ENCODE measurements around the gene GMFB. TPM values are rescaled to one million over a fixed set of nuclear protein-coding genes. Genes with fewer than 3 reads are reported as not detected.

The GMFB gene
- polyA plus RNA-seq, 1 experiment, result 49.2 TPM

DNA sequence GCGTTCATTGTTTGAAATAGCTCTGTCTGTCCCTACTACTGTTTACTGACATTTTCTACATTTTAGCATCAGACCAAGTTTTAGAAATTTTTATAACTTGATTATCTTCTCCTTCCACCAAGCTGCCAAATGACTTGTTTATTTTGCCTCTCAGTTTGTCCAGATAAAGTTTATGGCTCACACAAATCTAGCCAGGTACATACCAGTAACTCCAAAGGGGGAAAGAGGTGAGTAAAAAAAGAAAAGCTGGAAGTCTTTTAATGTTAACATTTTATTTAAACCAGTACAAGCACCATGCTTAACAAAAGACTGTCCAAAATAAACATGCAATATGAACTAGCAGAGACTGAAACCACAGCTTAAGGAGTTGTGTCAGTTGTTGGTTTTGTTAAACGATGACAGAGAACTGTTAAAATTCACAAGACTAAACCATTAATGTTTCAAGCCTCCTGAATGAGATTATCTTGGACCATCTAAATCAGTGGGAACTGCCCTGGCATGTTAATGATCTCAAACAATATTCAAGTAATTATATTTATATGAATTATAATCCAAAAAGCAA, 14.5 kb downstream of the GMFB start:
- TF ChIP-seq, protein P1, sequence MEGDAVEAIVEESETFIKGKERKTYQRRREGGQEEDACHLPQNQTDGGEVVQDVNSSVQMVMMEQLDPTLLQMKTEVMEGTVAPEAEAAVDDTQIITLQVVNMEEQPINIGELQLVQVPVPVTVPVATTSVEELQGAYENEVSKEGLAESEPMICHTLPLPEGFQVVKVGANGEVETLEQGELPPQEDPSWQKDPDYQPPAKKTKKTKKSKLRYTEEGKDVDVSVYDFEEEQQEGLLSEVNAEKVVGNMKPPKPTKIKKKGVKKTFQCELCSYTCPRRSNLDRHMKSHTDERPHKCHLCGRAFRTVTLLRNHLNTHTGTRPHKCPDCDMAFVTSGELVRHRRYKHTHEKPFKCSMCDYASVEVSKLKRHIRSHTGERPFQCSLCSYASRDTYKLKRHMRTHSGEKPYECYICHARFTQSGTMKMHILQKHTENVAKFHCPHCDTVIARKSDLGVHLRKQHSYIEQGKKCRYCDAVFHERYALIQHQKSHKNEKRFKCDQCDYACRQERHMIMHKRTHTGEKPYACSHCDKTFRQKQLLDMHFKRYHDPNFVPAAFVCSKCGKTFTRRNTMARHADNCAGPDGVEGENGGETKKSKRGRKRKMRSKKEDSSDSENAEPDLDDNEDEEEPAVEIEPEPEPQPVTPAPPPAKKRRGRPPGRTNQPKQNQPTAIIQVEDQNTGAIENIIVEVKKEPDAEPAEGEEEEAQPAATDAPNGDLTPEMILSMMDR (IDR thresholded peaks at IDR 0.05; ENCODE audit: low read depth, low read length), result no peak
- Histone ChIP-seq H3K27ac (ENCODE audit: low read depth, low read length) (no peak overlapping the region), H3K9me3 (ENCODE audit: control insufficient read depth, insufficient read depth, low read length) (no peaks in the 10 kb centered on the region), H3K4me3 (ENCODE audit: low read depth, low read length) (no peak overlapping the region), H3K27me3 (ENCODE audit: control insufficient read depth, insufficient read depth, low read length) (no peaks in the 10 kb centered on the region)
- DNase-seq (ENCODE audit: low read depth, low spot score), result no peak
- CTCF ChIA-PET, result interaction anchor here (0.6 to 1.0 kb wide), 2 partner anchors 19 to 35 kb away, joined by 3 to 4 read pairs; partner anchors contain the start of gene CGRRF1
- POLR2A ChIA-PET, result interaction anchor here (2.5 kb wide), 1 partner anchor 14 kb away, joined by 7 read pairs; no protein-coding TSS in a partner anchor

DNA sequence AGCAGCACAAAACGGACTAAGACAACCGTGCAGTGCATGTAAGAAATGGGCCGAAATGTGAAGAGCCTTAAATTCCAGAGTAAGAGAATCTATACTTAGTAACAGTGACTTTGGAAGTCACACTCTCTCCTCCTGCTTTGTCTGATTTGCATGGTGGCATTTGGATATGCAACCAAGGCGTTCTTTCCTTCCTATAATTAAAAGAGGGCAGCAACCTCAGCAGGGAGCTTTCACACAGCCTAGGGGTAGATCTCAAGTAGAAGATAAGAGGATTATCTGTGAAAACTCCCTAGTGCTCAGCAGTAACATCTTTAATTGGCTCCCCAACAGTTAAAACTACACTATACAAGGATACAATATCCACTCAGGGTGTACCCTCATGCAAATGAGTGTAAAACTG, 16.5 kb downstream of the GMFB start:
- Histone ChIP-seq H3K27ac (ENCODE audit: low read depth, low read length) (no peak overlapping the region), H3K4me3 (ENCODE audit: low read depth, low read length) (no peak overlapping the region), H3K27me3 (ENCODE audit: control insufficient read depth, insufficient read depth, low read length) (no peaks in the 10 kb centered on the region), H3K9me3 (ENCODE audit: control insufficient read depth, insufficient read depth, low read length) (no peaks in the 10 kb centered on the region)
- POLR2A ChIA-PET, result no interaction called here
- no peak for DNase-seq (ENCODE audit: low read depth, low spot score)
- TF ChIP-seq, protein P1 (IDR thresholded peaks at IDR 0.05; ENCODE audit: low read depth, low read length), result no peak
- CTCF ChIA-PET, result no interaction called here

DNA sequence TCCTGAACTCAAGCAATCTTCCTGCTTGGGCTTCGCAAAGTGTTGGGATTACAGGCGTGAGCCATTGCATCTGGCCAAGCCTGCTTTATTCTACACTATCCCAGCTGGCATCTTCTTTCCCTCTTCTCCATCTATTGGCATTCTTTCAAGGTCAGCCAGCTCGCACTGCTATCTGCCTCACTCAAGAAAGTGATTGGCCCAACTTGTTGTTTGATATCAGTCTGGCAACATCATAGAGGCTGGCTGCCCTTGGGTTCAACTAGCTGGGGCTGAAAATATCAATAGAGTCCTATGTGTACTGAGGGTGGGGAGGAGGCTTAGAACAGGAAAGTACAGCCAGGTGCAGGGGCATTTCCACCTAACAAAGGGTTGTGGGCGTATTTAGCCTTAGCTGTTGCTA, 17.1 kb downstream of the GMFB start:
- Histone ChIP-seq H3K4me3 (ENCODE audit: low read depth, low read length) (no peak overlapping the region), H3K27ac (ENCODE audit: low read depth, low read length) (no peak overlapping the region), H3K9me3 (ENCODE audit: control insufficient read depth, insufficient read depth, low read length) (peaks cover 2% of the 10 kb centered on the region; the same call in 1 of the 2 replicates), H3K27me3 (ENCODE audit: control insufficient read depth, insufficient read depth, low read length) (no peaks in the 10 kb centered on the region)
- TF ChIP-seq, protein P1 (IDR thresholded peaks at IDR 0.05; ENCODE audit: low read depth, low read length), result no peak
- ChIA-PET CTCF (interaction anchor here (1.1 kb wide), 1 partner anchor 302 kb away, joined by 3 read pairs; no protein-coding TSS in a partner anchor), POLR2A (interaction anchor here (0.5 kb wide), 1 partner anchor 20 kb away, joined by 9 read pairs; no protein-coding TSS in a partner anchor)
- DNase-seq (ENCODE audit: low read depth, low spot score), result no peak

DNA sequence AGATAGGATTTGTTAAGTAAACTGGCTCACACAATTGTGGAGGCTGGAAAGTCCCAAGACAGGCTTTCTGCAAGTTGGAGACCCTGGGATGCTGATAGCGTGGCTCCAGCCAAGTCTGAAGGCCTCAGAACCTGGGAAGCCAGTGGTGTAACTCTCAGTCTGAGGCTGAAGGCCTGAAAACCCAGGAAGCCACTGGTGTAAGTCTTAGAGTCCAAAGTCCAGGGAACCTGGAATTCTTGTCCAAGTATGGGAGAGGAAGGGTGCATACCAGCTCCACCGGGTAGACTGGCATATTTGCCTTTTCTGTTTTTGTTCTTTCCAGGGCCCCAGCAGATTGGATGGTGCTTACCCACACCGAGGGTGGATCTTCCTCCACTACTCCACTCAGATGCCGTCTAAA, 18.1 kb downstream of the GMFB start:
- CTCF ChIA-PET, result no interaction called here
- TF ChIP-seq, protein P1 (IDR thresholded peaks at IDR 0.05; ENCODE audit: low read depth, low read length), result no peak
- H3K4me3 ChIP-seq (ENCODE audit: low read depth, low read length), result no peak overlapping the region
- POLR2A ChIA-PET, result no interaction called here
- peaks cover 2% of the 10 kb centered on the region; the same call in 1 of the 2 replicates for H3K9me3 ChIP-seq (ENCODE audit: control insufficient read depth, insufficient read depth, low read length)
- DNase-seq (ENCODE audit: low read depth, low spot score), result no peak
- H3K27me3 ChIP-seq (ENCODE audit: control insufficient read depth, insufficient read depth, low read length), result no peaks in the 10 kb centered on the region
- H3K27ac ChIP-seq (ENCODE audit: low read depth, low read length), result no peak overlapping the region

DNA sequence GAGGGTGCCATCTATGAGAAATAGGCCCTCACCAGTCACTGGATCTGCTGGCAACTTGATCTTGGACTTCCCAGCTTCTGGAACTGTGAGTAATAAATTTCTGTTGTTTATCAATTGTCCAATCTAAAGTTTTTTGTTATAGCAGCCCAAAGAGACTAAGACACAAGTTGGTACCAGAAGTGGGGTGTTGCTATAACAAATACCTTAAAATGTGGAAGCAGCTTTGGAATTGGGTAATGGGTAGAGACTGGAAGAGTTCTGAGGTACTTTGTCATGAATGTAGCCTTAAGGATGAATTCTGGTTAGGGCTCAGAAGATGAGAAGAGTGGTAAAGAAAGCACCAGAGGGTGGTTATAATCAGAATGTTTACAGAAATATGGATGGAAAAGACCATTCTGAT, 21.5 kb downstream of the GMFB start:
- POLR2A ChIA-PET, result no interaction called here
- Histone ChIP-seq H3K4me3 (ENCODE audit: low read depth, low read length) (no peak overlapping the region), H3K9me3 (ENCODE audit: control insufficient read depth, insufficient read depth, low read length) (peaks cover 2% of the 10 kb centered on the region; the same call in 1 of the 2 replicates), H3K27ac (ENCODE audit: low read depth, low read length) (no peak overlapping the region), H3K27me3 (ENCODE audit: control insufficient read depth, insufficient read depth, low read length) (no peaks in the 10 kb centered on the region)
- DNase-seq (ENCODE audit: low read depth, low spot score), result no peak
- TF ChIP-seq, protein P1 (IDR thresholded peaks at IDR 0.05; ENCODE audit: low read depth, low read length), result no peak
- CTCF ChIA-PET, result no interaction called here

All from AG04450 (cell line).